Esophagus muscularis mucosa (tissue), 4 donors: ENCODE data around the gene HSDL2.

Source experiments
- EP300 ChIP-seq: sonication (generic); formaldehyde crosslinking; IDR thresholded peaks from one replicate; pipeline ENCODE4 v1.6.1; 2017; ENCODE audit warnings: antibody characterized with exemption
- POLR2AphosphoS5 ChIP-seq, 2 donors: sonication (generic); formaldehyde crosslinking; IDR thresholded peaks; one replicate each; pipeline ENCODE4 v1.6.1; 2017; ENCODE audit warnings: antibody characterized with exemption in 2 of 2
- TF ChIP-seq, protein P1 (sequence below), 3 experiments: fragments of 200-600 bp in 2 of 3; fragments of 450-650 bp in 1 of 3; sonication (generic) in 2 of 3; IDR thresholded peaks; one replicate each; pipeline ENCODE4 v1.5.1; 2017 to 2019; ENCODE audit warnings: antibody characterized with exemption in 3 of 3, mild to moderate bottlenecking in 2 of 3, moderate library complexity in 1 of 3

DNA sequence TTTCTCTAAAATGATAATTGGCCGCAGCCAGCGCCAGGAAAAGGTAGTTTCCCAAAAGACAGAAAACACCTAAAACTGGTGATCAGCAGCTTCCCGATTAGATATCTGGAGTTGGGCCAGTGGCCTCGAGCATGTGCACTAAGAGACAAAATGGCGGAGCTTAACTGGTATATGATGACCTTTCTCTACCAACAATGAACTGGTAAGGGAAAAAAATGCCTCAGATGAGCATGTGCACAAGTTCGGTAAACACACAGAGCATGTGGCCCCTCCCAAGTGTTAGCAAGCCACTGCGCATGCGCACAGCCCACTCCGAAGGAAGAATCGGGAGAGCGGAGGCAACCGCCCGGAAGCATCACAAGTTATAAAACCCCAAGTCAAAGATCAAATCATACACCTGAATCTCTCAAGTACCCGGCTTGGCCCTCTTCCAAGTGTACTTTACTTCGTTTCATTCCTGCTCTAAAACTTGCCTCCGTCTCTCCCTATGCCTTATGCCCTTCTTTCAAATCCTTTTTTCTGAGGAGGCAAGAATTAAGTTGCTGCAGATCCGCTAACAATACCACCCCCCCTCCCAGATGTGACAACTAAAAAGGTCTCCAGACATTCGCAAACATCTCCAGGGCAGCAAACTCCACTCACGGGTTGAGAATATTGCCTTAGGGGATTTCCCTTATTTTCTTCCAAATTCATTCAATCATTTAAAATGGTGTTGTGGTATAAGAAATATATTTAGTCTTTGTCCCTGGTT, 31.5 kb upstream of the HSDL2 start:
- TF ChIP-seq, protein P1, sequence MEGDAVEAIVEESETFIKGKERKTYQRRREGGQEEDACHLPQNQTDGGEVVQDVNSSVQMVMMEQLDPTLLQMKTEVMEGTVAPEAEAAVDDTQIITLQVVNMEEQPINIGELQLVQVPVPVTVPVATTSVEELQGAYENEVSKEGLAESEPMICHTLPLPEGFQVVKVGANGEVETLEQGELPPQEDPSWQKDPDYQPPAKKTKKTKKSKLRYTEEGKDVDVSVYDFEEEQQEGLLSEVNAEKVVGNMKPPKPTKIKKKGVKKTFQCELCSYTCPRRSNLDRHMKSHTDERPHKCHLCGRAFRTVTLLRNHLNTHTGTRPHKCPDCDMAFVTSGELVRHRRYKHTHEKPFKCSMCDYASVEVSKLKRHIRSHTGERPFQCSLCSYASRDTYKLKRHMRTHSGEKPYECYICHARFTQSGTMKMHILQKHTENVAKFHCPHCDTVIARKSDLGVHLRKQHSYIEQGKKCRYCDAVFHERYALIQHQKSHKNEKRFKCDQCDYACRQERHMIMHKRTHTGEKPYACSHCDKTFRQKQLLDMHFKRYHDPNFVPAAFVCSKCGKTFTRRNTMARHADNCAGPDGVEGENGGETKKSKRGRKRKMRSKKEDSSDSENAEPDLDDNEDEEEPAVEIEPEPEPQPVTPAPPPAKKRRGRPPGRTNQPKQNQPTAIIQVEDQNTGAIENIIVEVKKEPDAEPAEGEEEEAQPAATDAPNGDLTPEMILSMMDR (IDR thresholded peaks at IDR 0.05) = no peak
- TF ChIP-seq EP300 (no peak), POLR2AphosphoS5 (IDR thresholded peaks at IDR 0.05) (peak in 1 of 2 donors; percentile 52)
